HTR-8/SVneo (cell line): ENCODE data around the gene SETD4.
A peak's percentile ranks its signal among the peaks of the same experiment; 100 is the strongest.

Source experiments
- DNase-seq: peaks from one replicate; pipeline ENCODE4 v3.0.0; 2011; ENCODE audit warnings: low spot score, mixed read lengths; ENCODE audit not compliant: insufficient read length
- FAIRE-seq: peaks from 2 replicates; lab custom pipeline; 2011; peaks lifted over from hg19 to GRCh38; lab: Jason Lieb, UNC

SETD4 gene

GRCh38 chr21:36052860-36053714, 7.2 kb downstream of the SETD4 start:
- no peak for FAIRE-seq
- DNase-seq = no peak

- FAIRE-seq = no peak
- no peak for DNase-seq
These were observed 12.0 kb downstream of the SETD4 start for GRCh38 chr21:36048357-36048756.

- FAIRE-seq (no peak), DNase-seq (no peak)
These were observed 13.2 kb downstream of the SETD4 start for GRCh38 chr21:36047139-36047538.

GRCh38 chr21:36045993-36046392, 14.3 kb downstream of the SETD4 start:
- no peak for FAIRE-seq
- DNase-seq = no peak

DNA sequence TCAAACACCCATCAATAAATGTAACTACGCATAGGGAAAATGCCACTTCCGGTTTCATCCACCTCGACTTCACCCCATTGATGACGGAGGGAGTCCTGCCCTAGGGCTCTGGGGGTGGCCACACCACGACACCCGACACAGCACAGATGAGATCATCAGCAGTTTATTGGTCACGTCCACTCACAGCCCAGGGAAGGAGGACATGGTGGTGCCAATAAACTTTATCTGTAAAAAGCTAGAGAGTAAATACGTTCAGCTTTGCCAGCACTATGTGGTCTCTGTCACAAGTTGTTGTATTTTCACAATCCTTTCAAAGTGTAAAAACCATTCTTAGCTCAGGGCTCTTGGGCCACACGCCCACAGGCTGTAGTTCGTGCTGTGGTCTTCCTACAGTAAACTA, 16.3 kb downstream of the SETD4 start:
- DNase-seq (no peak), FAIRE-seq (no peak)

GRCh38 chr21:36041910-36042309, 18.4 kb downstream of the SETD4 start:
- DNase-seq (no peak), FAIRE-seq (no peak)

DNA sequence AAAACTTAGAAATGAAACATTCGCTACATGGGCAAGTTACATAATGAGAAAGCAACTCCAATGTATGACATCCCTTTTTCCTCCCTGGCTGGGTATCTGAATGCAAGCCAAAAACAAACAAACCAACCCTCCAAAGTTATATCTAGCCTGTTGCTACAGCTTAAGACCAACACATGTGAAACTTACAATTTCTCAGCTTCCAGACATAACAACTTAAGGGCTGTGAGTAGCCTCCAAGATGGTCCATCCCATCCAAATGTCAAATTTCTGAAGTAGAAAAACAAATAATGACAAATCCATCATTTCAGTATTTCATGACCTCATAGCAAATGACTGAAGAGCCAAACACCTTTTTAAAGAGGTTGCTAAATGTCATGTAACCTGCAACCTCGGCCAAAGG, 19.9 kb downstream of the SETD4 start:
- no peak for FAIRE-seq

GRCh38 chr21:36039861-36040260, 20.5 kb downstream of the SETD4 start:
- DNase-seq (no peak), FAIRE-seq (no peak)

More for the DNA sequence above, 19.9 kb downstream of the SETD4 start:
- no peak for DNase-seq

GRCh38 chr21:36038701-36039497, 21.4 kb downstream of the SETD4 start:
- DNase-seq (no peak), FAIRE-seq (no peak)

DNA sequence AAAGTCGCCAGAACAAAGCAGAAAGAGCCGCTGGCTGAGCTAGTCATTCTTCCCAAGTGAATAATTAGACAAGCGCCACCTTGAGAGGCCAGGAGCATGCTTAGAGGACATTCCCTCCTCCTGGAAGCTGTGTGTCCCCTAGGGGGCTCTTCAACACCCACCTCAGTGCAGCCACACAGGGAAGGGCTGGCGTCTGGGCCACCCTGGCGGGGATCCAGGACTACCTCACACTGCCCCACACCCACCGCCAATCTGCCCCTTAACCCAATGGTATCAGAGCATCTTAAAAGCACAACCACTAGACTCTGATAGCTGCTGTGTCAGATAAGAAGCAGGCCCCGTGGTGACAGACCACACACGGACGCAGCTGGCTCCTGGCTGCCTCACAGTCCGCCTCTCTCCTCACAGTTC, 24.9 kb downstream of the SETD4 start:
- DNase-seq (no peak), FAIRE-seq (no peak)

- DNase-seq = no peak
- no peak for FAIRE-seq
These were observed 26.0 kb downstream of the SETD4 start for GRCh38 chr21:36034211-36034913.

DNA sequence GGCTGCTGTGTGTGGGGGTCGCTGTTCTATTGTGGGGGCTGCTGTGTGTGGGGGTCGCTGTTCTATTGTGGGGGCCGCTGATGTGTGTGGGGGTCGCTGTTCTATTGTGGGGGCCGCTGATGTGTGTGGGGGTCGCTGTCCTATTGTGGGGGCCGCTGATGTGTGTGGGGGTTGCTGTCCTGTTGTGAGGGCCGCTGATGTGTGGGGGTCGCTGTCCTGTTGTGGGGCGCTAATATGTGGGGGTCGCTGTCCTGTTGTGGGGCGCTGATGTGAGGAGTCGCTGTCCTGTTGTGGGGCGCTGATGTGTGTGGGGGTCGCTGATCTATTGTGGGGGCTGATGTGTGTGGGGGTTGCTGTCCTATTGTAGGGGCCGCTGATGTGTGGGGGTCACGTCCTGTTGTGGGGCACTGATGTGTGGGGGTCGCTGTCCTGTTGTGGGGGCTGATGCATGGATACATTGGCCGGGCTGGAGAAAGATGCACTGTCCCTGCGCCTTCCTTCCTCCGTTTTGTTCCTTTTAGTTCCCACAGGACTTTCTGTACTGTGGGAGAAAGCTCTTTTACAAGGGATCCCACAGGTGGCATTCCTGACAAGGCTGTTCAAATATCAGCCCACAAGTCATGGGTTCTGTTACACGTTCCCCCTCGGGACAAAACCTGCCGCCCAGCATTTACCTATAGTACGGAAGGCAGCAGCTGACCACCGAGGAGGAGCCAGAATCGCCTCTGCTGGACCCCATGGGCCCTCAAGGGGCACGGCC, 27.5 kb downstream of the SETD4 start:
- no peak for FAIRE-seq
- DNase-seq = no peak

GRCh38 chr21:36030581-36031189, 29.6 kb downstream of the SETD4 start:
- FAIRE-seq (peak; percentile 60), DNase-seq (no peak)

- no peak for DNase-seq
- FAIRE-seq = no peak
These were observed 31.0 kb downstream of the SETD4 start for GRCh38 chr21:36029309-36029708.

- FAIRE-seq (peak; percentile 26), DNase-seq (peak; percentile 87)
These were observed 31.9 kb downstream of the SETD4 start for GRCh38 chr21:36028127-36029069.

- FAIRE-seq = no peak
These were observed 33.0 kb downstream of the SETD4 start for GRCh38 chr21:36027347-36027746.

GRCh38 chr21:36024782-36025181, 35.5 kb downstream of the SETD4 start:
- DNase-seq (no peak), FAIRE-seq (no peak)

More at GRCh38 chr21:36027347-36027746, 33.0 kb downstream of the SETD4 start:
- DNase-seq = no peak

DNA sequence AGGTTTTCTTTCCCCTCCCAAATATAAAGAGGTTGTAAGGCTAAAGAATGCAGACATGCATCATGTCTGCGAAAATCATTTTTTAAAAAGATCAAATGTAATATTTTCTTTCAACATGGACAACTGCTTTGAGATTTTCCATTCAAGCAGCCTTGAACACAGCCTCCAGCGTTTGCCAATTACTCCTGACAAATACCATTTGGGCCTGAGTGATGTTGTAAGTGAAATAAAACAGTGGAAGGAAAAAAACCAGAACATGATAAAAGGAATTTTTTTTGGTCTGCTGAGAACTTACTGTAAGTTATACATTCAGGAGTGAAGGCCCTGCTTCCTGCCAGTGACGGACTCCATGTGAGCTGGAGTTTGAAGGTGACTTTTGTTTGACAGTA, 37.2 kb downstream of the SETD4 start:
- no peak for DNase-seq
- no peak for FAIRE-seq
